ENCODE results near the gene KCNG4.

KCNG4 gene

GRCh38 chr16:84178146-84178765, 61.6 kb downstream of the KCNG4 start:
- no peak for DNase-seq (ENCODE audit: low read depth, low spot score)
- TF ChIP-seq EZH2 (IDR thresholded peaks at IDR 0.05) (no peak), POLR2AphosphoS5 (IDR thresholded peaks at IDR 0.05; ENCODE audit: borderline replicate concordance, low read depth, low read length) (no peak)

DNA sequence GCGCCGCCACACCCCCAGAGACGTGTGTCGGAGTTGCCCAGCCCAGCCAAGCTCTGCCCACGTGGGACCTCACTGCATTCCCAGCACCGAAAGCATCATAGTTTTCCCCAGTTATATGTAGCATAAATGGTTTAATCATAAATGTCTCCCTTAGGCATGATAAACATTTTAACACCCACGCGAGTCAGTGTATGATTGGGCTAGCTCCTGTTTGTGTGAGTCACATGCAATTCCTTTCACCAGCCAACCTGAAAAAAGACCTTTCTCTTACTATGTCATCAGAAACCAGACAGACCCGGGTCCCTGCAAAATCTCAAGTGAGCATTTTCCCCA, 62.1 kb downstream of the KCNG4 start:
- DNase-seq (ENCODE audit: low read depth, low spot score), result no peak
- Histone ChIP-seq H3K9me3 (ENCODE audit: low read depth, low read length) (no peaks in the 10 kb centered on the region), H3K36me3 (ENCODE audit: insufficient read depth, low read length) (no peaks in the 10 kb centered on the region; the same call in 1 of the 2 replicates), H3K4me3 (no peak overlapping the region), H3K27ac (no peak overlapping the region), H3K9ac (ENCODE audit: insufficient read length) (no peak overlapping the region)
- TF ChIP-seq POLR2AphosphoS5 (IDR thresholded peaks at IDR 0.05; ENCODE audit: borderline replicate concordance, low read depth, low read length) (no peak), EZH2 (IDR thresholded peaks at IDR 0.05) (no peak), FOXP2 (optimal IDR thresholded peaks at IDR 0.05; ENCODE audit: control extremely low read depth, extremely low read length, insufficient read depth) (no peak)

More at GRCh38 chr16:84178146-84178765, 61.6 kb downstream of the KCNG4 start:
- no peaks in the 10 kb centered on the region for H3K9me3 ChIP-seq (ENCODE audit: low read depth, low read length)
- H3K27ac ChIP-seq, result no peak overlapping the region
- no peaks in the 10 kb centered on the region; the same call in 1 of the 2 replicates for H3K36me3 ChIP-seq (ENCODE audit: insufficient read depth, low read length)
- H3K9ac ChIP-seq (ENCODE audit: insufficient read length), result no peak overlapping the region
- no peak overlapping the region for H3K4me3 ChIP-seq

DNA sequence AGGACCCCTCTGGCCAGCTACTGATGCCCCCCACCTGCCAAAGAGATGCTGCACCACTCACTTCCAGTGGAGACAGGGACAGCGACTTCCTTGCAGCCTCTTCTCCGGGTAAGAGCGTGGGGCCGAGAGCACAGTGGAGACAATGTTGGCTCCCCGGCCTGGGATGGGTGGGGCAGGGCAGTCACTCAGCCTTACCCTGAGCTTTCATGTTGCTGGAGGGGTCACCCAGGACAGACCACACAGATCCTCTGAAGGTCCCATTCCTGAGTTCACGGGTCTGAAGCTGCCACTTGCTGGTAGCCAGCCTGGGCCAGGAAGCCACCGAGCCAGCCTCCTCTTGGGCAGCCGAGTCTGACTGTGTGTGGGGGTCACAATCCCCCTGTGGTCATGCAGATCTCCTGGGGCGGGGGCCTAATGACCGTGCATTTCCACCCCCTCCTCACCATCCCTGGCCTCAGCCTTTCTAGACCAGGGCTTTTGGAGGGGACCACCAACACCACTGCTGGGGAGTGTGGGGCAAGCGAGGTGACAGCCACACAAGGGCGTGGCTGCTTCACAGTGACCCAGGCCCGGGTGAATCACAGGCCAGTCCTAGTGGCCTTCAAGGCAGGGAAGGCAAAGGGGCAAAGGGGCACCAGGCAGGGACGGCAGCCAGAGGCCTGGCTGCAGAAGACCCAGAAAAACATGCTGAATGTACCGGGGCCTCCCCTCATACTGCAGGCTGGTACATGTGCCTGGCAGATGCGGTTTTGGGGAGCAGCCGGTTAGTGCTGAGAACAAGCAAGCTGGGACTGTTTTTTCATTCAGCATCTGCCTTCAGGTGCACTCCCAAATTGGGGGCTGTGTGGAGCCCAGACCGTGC, 63.4 kb downstream of the KCNG4 start:
- DNase-seq (ENCODE audit: low read depth, low spot score), result no peak
- Histone ChIP-seq H3K4me3 (no peak overlapping the region), H3K27ac (no peak overlapping the region)

DNA sequence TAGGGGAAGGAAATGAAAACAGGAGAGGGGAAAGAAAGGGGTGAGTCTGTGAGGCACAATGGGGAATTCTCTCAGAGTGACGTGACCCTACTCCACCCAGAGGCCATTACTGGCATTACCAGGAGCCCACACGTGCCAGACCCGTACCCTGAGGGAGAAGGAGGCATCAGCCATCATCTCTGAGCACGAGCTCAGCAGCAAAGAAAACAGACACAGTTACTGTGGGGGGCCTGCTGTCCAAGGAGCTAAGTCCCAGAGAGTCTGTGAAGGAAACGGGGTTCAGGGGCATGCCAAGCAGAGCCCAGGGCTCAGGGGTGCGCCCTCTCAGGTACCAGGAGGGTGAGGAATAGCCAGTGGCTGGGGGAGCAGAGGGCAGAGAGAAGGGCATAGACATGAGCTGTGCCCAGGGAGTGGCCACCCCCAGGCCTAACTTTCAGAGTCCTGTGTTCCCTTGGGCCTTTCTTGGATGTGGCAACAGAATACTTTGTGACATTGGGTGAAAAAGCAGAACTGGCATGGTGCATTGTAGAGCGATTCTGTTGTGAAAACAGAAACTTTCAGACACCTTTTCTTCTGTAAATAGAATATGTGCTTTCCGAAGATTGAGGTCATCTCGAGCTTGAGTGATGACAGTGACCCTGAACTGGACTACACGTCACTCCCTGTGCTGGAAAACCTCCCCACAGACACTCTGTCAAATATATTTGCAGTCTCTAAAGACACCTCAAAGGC, 64.3 kb downstream of the KCNG4 start:
- Histone ChIP-seq H3K4me3 (no peak overlapping the region), H3K9ac (ENCODE audit: insufficient read length) (no peak overlapping the region), H3K36me3 (ENCODE audit: insufficient read depth, low read length) (no peaks in the 10 kb centered on the region; the same call in 1 of the 2 replicates), H3K9me3 (ENCODE audit: low read depth, low read length) (no peaks in the 10 kb centered on the region), H3K27ac (no peak overlapping the region)
- DNase-seq (ENCODE audit: low read depth, low spot score), result no peak
- TF ChIP-seq FOXP2 (optimal IDR thresholded peaks at IDR 0.05; ENCODE audit: control extremely low read depth, extremely low read length, insufficient read depth) (no peak), POLR2AphosphoS5 (IDR thresholded peaks at IDR 0.05; ENCODE audit: borderline replicate concordance, low read depth, low read length) (no peak), EZH2 (IDR thresholded peaks at IDR 0.05) (no peak)

More for the DNA sequence above, 63.4 kb downstream of the KCNG4 start:
- H3K9ac ChIP-seq (ENCODE audit: insufficient read length), result no peak overlapping the region
- TF ChIP-seq FOXP2 (optimal IDR thresholded peaks at IDR 0.05; ENCODE audit: control extremely low read depth, extremely low read length, insufficient read depth) (no peak), POLR2AphosphoS5 (IDR thresholded peaks at IDR 0.05; ENCODE audit: borderline replicate concordance, low read depth, low read length) (no peak), EZH2 (IDR thresholded peaks at IDR 0.05) (no peak)
- H3K9me3 ChIP-seq (ENCODE audit: low read depth, low read length), result no peaks in the 10 kb centered on the region
- no peaks in the 10 kb centered on the region; the same call in 1 of the 2 replicates for H3K36me3 ChIP-seq (ENCODE audit: insufficient read depth, low read length)

DNA sequence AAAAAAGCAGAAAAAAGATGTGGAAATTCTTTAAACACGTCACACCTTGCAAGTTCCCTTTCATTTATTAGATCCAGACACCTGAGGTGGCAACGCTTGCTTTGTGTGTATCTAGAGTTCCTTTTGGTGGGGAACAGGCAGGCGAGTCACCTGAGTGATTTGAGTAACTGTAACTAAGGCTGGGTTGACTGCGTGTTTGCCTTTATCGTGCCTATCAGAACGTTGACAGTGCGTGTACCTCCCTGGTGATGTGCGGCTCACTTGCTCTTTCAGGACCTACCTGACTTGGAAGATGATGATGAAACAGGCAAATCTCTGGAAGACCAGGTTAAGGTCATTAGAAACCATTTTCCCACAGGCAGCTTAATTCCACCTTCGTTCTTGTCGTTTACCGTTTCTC, 65.4 kb downstream of the KCNG4 start:
- Histone ChIP-seq H3K4me3 (no peak overlapping the region), H3K9ac (ENCODE audit: insufficient read length) (no peak overlapping the region), H3K9me3 (ENCODE audit: low read depth, low read length) (no peaks in the 10 kb centered on the region), H3K36me3 (ENCODE audit: insufficient read depth, low read length) (no peaks in the 10 kb centered on the region; the same call in 1 of the 2 replicates), H3K27ac (no peak overlapping the region)
- DNase-seq (ENCODE audit: low read depth, low spot score), result no peak
- TF ChIP-seq FOXP2 (optimal IDR thresholded peaks at IDR 0.05; ENCODE audit: control extremely low read depth, extremely low read length, insufficient read depth) (no peak), EZH2 (IDR thresholded peaks at IDR 0.05) (no peak), POLR2AphosphoS5 (IDR thresholded peaks at IDR 0.05; ENCODE audit: borderline replicate concordance, low read depth, low read length) (no peak)

GRCh38 chr16:84169765-84170310, 70.0 kb downstream of the KCNG4 start:
- H3K4me3 ChIP-seq, result no peak overlapping the region
- no peak for DNase-seq (ENCODE audit: low read depth, low spot score)
- no peak for TF ChIP-seq POLR2AphosphoS5 (IDR thresholded peaks at IDR 0.05; ENCODE audit: borderline replicate concordance, low read depth, low read length)
- no peak for TF ChIP-seq FOXP2 (optimal IDR thresholded peaks at IDR 0.05; ENCODE audit: control extremely low read depth, extremely low read length, insufficient read depth)
- TF ChIP-seq EZH2 (IDR thresholded peaks at IDR 0.05), result no peak
- no peak overlapping the region for H3K9ac ChIP-seq (ENCODE audit: insufficient read length)
- no peaks in the 10 kb centered on the region for H3K36me3 ChIP-seq (ENCODE audit: insufficient read depth, low read length)
- H3K9me3 ChIP-seq (ENCODE audit: low read depth, low read length), result no peaks in the 10 kb centered on the region
- H3K27ac ChIP-seq, result no peak overlapping the region
